HUES64 (cell line): ENCODE data around the gene HIPK3.
"Not testable (repeated sequence)": the region's sequence is repeated elsewhere in the genome, so short reads cannot be mapped to it uniquely, and the experiment has no call there.

Experiments used
- H3K27ac ChIP-seq: 2 replicates; pipeline ENCODE4 v1.7.0; 2013; ENCODE audit warnings: low read depth, low read length, inconsistent platforms
- H3K27me3 ChIP-seq: 2 replicates; pipeline ENCODE4 v1.6.1; 2013; ENCODE audit warnings: mild to moderate bottlenecking, low read length; ENCODE audit not compliant: insufficient read depth
- H3K36me3 ChIP-seq: 2 replicates; pipeline ENCODE4 v1.6.1; 2013; ENCODE audit warnings: mild to moderate bottlenecking, low read length; ENCODE audit not compliant: insufficient read depth
- H3K4me1 ChIP-seq: 2 replicates; pipeline ENCODE4 v1.6.1; 2013; ENCODE audit warnings: mild to moderate bottlenecking, low read length, moderate library complexity; ENCODE audit not compliant: insufficient read depth
- H3K4me3 ChIP-seq: 2 replicates; pipeline ENCODE4 v1.5.1; 2013; ENCODE audit warnings: mild to moderate bottlenecking, low read length, moderate library complexity
- H3K9ac ChIP-seq: 2 replicates; pipeline ENCODE4 v1.6.1; 2013; ENCODE audit warnings: mild to moderate bottlenecking, low read depth, low read length
- H3K9me3 ChIP-seq: 2 replicates; pipeline ENCODE4 v1.6.1; 2013; ENCODE audit warnings: low read depth, low read length; ENCODE audit not compliant: insufficient read depth
- WGBS: fragments of 150-250, 120-280 bp; methylation state at CpG from one replicate; pipeline ENCODE4 v1.1.7; 2013; ENCODE audit warnings: missing lambda C conversion rate; 5-methylcytosine and 5-hydroxymethylcytosine counted together

HIPK3 gene

GRCh38 chr11:33281758-33282157 lies 24.6 kb downstream of the HIPK3 start:
- Histone ChIP-seq H3K9ac (no peak overlapping the region), H3K4me1 (no peaks in the 10 kb centered on the region), H3K36me3 (peaks cover 5% of the 10 kb centered on the region; the same call in 1 of the 2 replicates), H3K9me3 (no peaks in the 10 kb centered on the region), H3K27ac (no peak overlapping the region), H3K27me3 (no peaks in the 10 kb centered on the region), H3K4me3 (no peak overlapping the region)

- Histone ChIP-seq H3K9ac (no peak overlapping the region), H3K27ac (no peak overlapping the region), H3K4me3 (no peak overlapping the region), H3K27me3 (no peaks in the 10 kb centered on the region), H3K9me3 (no peaks in the 10 kb centered on the region), H3K36me3 (peaks cover 23% of the 10 kb centered on the region), H3K4me1 (no peaks in the 10 kb centered on the region)
- 97% methylated on average over 2 of the region's 2 CpGs for WGBS
Measured at GRCh38 chr11:33284818-33285217, 27.6 kb downstream of the HIPK3 start.

- no peak overlapping the region for H3K27ac ChIP-seq
- H3K9me3 ChIP-seq = no peaks in the 10 kb centered on the region
- H3K27me3 ChIP-seq = no peaks in the 10 kb centered on the region
- H3K9ac ChIP-seq = no peak overlapping the region
- peaks cover 23% of the 10 kb centered on the region for H3K36me3 ChIP-seq
- no peak overlapping the region for H3K4me3 ChIP-seq
- no peaks in the 10 kb centered on the region for H3K4me1 ChIP-seq
- no CpG with 5 or more reads among the region's 1 CpG for WGBS
Measured at GRCh38 chr11:33290319-33290718, 33.1 kb downstream of the HIPK3 start.

GRCh38 chr11:33291004-33291777 lies 34.0 kb downstream of the HIPK3 start:
- no peaks in the 10 kb centered on the region for H3K4me1 ChIP-seq
- no peaks in the 10 kb centered on the region for H3K9me3 ChIP-seq
- H3K4me3 ChIP-seq = no peak overlapping the region
- H3K36me3 ChIP-seq = peaks cover 23% of the 10 kb centered on the region
- no peak overlapping the region for H3K27ac ChIP-seq
- no peak overlapping the region for H3K9ac ChIP-seq
- WGBS = 91% methylated on average over 6 of the region's 6 CpGs
- no peaks in the 10 kb centered on the region for H3K27me3 ChIP-seq

- Histone ChIP-seq H3K4me1 (no peaks in the 10 kb centered on the region), H3K27ac (no peak overlapping the region), H3K36me3 (peaks cover 12% of the 10 kb centered on the region), H3K9me3 (peaks cover under 1% of the 10 kb centered on the region; the same call in 1 of the 2 replicates), H3K4me3 (no peak overlapping the region), H3K9ac (no peak overlapping the region), H3K27me3 (no peaks in the 10 kb centered on the region)
- WGBS = 95% methylated on average over 2 of the region's 2 CpGs
Measured at GRCh38 chr11:33292311-33292710, 35.1 kb downstream of the HIPK3 start.

- Histone ChIP-seq H3K4me3 (no peak overlapping the region), H3K9ac (no peak overlapping the region), H3K4me1 (no peaks in the 10 kb centered on the region), H3K27ac (no peak overlapping the region), H3K36me3 (no peaks in the 10 kb centered on the region), H3K27me3 (no peaks in the 10 kb centered on the region), H3K9me3 (peaks cover 3% of the 10 kb centered on the region; the same call in 1 of the 2 replicates)
- 97% methylated on average over 3 of the region's 4 CpGs for WGBS
Measured at GRCh38 chr11:33294224-33294623, 37.0 kb downstream of the HIPK3 start.

GRCh38 chr11:33294797-33295196 lies 37.6 kb downstream of the HIPK3 start:
- Histone ChIP-seq H3K27me3 (no peaks in the 10 kb centered on the region), H3K4me3 (no peak overlapping the region), H3K4me1 (no peaks in the 10 kb centered on the region), H3K36me3 (no peaks in the 10 kb centered on the region), H3K27ac (no peak overlapping the region), H3K9me3 (peaks cover 3% of the 10 kb centered on the region; the same call in 1 of the 2 replicates), H3K9ac (no peak overlapping the region)
- 94% methylated on average over 8 of the region's 8 CpGs for WGBS

- H3K36me3 ChIP-seq = 0 out of 2 replicates have a peak, but pooled peaks cover 7% of the 10 kb centered on the region
- H3K4me1 ChIP-seq = no peaks in the 10 kb centered on the region
- no peak overlapping the region for H3K27ac ChIP-seq
- H3K4me3 ChIP-seq = no peak overlapping the region
- H3K9me3 ChIP-seq = peaks cover 3% of the 10 kb centered on the region; the same call in 1 of the 2 replicates
- WGBS = 96% methylated on average over 5 of the region's 5 CpGs
- H3K9ac ChIP-seq = no peak overlapping the region
- no peaks in the 10 kb centered on the region for H3K27me3 ChIP-seq
Measured at GRCh38 chr11:33296695-33297094, 39.5 kb downstream of the HIPK3 start.

GRCh38 chr11:33303541-33303940 lies 46.4 kb downstream of the HIPK3 start:
- H3K9me3 ChIP-seq = no peaks in the 10 kb centered on the region
- H3K4me3 ChIP-seq = no peak overlapping the region
- no peak overlapping the region for H3K27ac ChIP-seq
- 0 out of 2 replicates have a peak, but pooled peaks cover 7% of the 10 kb centered on the region for H3K36me3 ChIP-seq
- no peaks in the 10 kb centered on the region; the same call in 1 of the 2 replicates for H3K4me1 ChIP-seq
- 95% methylated on average over 2 of the region's 4 CpGs for WGBS
- H3K9ac ChIP-seq = no peak overlapping the region
- no peaks in the 10 kb centered on the region for H3K27me3 ChIP-seq

- H3K9ac ChIP-seq, H3K27ac ChIP-seq, H3K36me3 ChIP-seq, H3K27me3 ChIP-seq, H3K9me3 ChIP-seq, H3K4me3 ChIP-seq: not testable (repeated sequence)
- WGBS = 94% methylated on average over 6 of the region's 6 CpGs
- peaks cover 14% of the 10 kb centered on the region for H3K4me1 ChIP-seq
Measured at GRCh38 chr11:33306821-33307220, 49.6 kb downstream of the HIPK3 start.

GRCh38 chr11:33307984-33308383 lies 50.8 kb downstream of the HIPK3 start:
- peaks cover 14% of the 10 kb centered on the region for H3K4me1 ChIP-seq
- no peaks in the 10 kb centered on the region for H3K9me3 ChIP-seq
- no peaks in the 10 kb centered on the region for H3K36me3 ChIP-seq
- no peaks in the 10 kb centered on the region for H3K27me3 ChIP-seq
- no peak overlapping the region for H3K9ac ChIP-seq
- no peak overlapping the region for H3K27ac ChIP-seq
- H3K4me3 ChIP-seq = no peak overlapping the region
